HG02973 (cell line): ENCODE results near the gene HS1BP3.

Experiments used
- ATAC-seq: cut with Tn5 transposase; IDR thresholded peaks from one replicate; pipeline ENCODE4 v1.9.1; 2021; ENCODE audit warnings: moderate library complexity; ENCODE audit not compliant: unreplicated experiment

HS1BP3 gene

DNA sequence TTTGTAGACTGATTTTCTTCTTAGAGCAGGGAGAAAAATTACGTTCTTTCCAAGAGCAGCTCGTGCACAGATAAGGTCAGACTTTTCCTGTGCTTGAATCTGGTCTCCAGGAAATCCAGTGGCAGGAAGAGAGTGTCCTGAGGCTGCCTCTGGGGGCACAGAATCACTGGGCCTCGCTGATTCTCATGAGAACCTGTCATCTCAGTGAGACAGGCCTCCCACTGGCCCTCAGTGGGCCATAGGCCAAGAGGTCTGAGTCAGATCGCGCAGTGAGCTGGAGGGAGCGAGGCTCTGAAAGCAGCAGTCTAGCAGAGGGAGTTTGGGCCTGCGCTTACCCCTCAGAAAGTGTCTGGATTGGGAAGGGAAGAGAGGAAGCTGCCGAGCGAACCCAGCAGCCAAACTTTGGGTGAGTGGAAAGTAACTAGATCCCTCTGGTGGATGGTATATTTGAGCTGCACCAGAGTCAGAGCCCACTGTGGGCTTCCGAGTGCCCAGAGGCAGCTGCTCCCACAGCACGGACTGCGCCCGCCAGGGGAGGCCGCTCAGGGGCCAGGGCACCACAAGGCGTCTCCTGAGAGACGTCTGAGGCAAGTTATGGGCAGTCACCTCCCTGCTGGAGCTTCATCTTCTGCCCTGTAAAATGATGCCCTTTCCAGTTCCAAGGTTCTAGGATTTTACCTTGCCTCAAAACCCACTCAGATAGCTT lies 24.2 kb upstream of the HS1BP3 start:
- ATAC-seq: no peak

DNA sequence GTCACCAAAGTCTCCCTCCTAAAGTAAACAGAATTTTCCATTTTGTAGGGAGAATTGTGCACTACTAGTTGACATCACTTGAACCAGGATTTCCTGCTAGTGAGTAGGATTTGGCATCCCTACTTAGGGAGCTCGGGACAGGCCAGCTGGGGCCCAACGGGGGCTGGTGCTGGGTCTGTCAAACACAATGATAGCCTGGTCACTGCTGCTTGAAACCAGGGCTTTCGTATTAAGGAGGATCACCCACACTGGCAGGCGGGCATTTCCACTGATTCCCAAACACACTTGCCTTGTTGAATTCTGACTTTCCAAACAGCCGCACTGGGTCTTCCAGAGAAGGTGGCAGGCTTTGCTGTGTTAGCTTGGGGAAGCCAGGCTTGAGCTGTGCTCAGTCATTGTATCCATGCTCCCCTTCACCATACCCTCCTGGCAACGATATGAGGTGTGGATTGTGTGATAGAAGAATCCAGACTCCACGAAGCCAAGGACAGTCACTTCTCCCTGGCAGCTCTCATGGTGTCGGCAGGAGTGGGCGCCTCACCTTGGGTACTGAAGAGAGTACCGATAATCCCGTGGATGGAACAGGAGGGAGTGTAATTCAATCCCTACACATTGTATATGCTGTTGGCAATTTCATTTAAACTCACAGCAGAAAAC lies 23.5 kb upstream of the HS1BP3 start:
- ATAC-seq: no peak

DNA sequence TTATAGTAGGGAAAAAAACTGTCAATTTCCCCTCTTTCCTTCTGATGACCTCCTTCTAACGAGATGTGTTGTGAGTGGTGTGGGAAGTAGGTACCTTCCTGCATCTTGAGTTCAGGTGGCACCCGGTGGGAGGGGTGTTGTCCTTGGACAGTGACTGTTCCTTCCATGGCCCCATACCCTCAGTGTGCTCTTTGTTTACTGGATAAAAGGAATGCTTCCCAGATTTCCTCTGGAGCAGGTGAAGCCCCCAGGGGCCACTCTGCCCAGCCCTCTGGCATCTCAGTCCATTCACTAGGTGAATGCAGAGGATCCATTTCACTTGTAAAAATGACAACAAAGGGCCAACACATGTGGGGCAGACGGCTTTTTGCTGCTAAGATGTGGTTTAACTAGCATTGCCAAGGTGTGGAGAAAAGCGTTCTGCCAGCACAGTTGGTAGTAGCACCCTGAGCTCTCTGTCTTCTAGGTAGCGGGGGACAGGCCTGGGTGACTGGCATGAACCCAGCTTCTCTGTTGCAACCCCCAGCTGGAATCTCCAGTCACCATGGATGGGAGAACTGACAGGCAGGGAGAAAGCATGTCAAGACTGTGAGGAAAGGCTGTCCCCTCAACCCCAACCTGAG lies 22.9 kb upstream of the HS1BP3 start:
- ATAC-seq: no peak

DNA sequence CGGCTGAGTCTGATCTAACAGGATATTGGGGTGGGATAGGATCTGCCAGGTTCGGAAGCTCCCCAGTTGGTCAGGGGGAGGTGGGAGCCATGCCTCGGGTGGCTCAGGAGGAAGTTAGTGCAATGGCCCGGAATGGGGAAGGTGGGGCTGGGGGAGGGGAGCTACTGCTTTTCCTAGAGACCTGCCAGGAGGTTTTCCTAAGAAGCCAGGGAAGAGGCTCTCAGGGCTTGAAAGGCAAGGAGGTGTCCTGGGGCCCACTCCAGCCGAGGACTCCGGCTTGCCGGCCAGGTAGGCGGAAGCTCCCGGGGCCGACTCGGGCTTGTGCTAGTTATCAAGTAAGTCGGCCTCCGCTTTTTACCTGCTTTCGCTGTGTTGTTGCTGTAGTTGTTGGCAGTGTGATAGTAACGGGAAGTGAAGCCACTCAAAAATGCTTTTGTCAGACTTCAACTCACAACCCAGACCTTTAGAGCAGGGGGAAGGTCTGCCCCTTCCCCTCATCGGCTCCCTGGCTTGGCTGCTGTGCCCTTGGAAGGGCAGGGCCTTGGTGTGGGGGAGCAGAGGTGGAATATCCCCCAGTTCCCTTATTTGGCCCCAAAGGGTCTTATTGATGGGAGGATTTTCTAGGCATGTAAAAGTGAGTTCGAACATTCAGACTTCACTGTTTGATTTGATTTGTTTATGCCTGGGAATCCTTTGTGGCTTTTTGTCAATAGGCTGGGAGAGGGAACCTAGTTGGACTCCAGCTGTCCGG lies 21.5 kb upstream of the HS1BP3 start:
- no peak for ATAC-seq

DNA sequence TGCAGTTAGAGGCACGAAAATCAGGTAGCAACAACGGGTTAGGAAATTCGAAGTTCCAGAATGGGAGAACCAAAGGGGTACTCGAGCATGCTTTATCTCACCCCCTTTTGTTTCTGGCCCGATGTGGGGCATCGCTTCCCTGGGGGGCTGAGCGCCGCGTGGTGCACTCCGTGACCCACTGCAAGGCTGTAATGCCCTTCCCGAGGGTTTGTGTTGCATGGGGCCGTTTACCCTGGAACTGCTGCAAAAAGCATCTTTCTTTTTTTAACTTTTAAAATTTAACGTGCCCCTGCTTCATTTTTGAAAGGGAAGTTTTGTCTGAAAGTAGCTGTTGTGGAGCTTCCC lies 20.8 kb upstream of the HS1BP3 start:
- no peak for ATAC-seq

DNA sequence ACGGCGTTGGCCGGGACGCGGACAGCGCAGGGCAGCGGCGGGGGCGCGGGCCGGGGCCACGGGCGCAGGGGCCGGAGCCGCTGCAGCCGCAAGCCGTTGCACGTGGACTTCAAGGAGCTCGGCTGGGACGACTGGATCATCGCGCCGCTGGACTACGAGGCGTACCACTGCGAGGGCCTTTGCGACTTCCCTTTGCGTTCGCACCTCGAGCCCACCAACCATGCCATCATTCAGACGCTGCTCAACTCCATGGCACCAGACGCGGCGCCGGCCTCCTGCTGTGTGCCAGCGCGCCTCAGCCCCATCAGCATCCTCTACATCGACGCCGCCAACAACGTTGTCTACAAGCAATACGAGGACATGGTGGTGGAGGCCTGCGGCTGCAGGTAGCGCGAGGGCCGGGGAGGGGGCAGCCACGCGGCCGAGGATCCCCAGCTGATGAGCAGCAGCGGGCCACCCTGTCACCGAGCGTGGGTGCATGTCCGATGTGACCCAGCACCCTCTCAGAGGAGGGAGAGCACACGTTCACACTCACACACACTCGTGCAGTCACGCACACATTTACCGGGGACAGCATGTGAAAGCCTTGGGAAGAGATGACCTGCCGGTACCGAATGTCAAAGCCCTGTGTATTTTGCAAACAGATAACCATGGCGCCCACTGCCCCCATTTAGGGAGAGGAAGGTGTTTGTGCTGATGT lies 20.3 kb upstream of the HS1BP3 start:
- no peak for ATAC-seq

DNA sequence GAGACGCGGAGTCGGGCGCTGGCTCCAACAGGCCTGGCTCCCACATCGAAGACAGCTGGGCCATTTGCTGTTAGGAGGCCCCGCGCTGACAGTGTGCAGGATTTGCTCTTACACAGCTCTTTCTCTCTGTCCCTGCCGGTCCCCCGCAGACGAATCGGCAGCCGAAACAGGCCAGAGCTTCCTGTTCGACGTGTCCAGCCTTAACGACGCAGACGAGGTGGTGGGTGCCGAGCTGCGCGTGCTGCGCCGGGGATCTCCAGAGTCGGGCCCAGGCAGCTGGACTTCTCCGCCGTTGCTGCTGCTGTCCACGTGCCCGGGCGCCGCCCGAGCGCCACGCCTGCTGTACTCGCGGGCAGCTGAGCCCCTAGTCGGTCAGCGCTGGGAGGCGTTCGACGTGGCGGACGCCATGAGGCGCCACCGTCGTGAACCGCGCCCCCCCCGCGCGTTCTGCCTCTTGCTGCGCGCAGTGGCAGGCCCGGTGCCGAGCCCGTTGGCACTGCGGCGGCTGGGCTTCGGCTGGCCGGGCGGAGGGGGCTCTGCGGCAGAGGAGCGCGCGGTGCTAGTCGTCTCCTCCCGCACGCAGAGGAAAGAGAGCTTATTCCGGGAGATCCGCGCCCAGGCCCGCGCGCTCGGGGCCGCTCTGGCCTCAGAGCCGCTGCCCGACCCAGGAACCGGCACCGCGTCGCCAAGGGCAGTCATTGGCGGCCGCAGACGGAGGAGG lies 19.6 kb upstream of the HS1BP3 start:
- ATAC-seq: no peak

DNA sequence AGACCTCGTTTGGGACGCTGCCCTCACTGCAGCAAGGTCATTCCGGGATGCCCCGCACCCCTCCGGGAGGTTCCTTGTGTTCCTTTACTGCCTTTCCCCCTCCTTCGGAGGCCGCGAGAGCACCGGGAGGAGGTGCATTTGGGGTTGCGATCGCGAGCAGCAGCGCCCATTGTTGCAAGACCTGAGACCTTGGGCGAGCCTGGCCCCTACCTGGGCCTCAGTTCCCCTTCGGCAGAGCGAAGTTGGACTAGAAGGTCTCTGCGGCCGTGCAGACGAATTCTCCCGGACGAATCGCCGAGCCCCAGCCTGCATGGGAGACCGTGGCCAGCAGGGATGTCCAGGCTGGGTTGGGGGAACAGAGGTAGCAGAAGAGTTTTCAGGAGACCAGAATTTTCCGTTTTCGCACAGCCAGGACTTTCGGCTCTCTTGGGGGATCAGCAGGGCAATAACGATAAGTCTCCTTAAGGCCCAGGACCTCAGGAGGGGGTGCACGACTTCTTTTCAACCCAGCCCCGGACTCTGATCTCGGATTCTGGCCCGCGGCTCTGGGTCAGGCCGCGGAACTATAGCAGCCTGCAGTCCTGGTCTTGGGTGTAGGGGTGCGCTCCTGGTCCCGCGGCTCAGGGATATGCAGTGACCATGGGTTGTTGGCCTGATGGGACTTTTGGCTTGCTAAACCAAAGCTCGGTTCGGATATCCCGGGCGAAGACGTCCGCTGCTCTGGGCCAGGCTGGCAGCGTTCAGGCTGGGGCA lies 18.8 kb upstream of the HS1BP3 start:
- no peak for ATAC-seq

DNA sequence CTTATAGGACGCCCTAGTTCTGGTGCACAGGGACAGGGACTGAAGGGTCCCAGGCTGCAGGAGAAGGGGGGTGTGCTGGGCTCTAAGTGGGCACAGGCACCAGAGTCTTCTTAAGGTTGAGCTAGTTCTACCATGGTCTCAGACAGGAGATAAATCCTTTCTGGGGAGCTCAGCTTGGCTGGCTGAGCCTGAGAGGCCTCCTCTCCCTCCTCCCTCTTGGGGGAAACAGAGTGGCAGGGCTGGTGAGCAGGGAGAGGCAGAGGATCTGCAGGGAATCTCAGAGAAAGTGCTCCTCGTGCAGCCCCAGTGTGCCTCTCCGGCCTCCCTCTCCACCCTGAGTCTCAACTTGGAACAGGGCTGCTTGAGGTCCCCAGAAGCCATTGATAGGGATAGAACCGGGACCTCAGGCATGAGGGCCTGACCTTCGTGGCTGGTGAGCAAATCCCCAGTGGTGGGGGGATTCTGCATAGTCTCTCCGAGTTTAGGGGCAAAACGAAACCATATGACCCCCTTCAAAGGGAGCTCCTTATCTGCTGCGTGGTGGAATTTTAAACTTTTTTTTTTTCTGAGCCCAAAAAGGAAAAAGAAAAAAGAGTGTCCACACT lies 18.1 kb upstream of the HS1BP3 start:
- no peak for ATAC-seq

DNA sequence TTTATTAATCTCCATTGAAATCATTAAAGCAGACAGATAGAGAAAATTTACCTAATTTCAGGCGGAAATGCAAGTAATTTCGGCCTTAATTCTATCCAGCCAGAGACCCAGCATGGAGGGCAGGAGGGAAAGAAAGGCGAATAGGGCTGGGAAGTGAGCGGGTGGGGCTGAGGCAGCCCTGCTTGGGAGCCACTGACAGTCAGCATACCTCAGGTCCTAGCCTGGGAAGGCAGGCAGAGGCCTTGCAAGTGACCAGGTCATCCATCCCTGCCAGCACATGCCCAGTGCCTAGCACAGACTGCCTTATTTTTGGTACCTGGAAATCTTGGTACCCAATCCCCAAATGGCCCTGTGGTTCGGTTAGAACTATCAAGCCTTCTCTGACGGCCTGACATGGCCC lies 17.6 kb upstream of the HS1BP3 start:
- ATAC-seq: no peak

DNA sequence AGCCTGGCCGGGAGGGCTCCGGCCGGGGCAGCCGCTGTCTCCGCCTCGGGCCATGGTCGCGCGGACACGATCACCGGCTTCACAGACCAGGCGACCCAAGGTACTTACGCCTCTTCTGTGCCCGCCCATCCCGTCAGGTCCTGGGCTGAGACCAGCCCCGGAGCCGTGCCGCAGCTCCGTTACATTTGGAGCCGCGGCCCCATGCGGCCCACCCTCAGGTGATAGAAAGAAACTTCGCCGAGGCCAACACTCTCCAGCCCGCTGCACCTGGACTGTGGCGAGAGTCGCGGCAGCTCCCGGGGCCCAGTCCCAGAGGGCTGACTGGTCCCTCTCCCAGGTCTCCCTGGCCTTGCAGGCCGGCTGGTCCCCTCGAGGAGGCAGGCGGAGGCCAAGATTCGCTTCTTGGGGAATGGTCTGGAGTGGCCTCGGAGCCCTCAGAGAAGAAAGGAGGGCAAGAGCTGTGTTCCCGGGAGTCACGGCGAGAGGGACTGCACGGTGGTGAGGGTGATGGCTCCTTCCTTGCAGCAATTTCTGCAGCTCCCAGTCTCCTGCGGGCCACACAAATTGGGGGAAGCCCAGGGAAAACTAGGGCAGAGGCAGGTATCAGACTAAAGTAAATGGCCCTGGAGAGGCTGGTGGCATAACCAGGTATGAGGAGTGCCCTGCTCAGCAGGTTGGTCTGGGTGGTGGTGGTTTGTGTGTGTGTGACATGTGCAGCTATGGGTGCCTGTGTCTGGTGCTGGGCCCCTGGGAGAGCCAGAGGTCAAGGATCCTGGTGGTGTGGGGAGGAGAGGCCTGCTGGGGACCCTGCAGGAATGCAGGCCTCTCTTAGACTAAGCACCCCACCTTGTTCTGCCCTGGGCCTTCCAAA lies 16.9 kb upstream of the HS1BP3 start:
- ATAC-seq: no peak

DNA sequence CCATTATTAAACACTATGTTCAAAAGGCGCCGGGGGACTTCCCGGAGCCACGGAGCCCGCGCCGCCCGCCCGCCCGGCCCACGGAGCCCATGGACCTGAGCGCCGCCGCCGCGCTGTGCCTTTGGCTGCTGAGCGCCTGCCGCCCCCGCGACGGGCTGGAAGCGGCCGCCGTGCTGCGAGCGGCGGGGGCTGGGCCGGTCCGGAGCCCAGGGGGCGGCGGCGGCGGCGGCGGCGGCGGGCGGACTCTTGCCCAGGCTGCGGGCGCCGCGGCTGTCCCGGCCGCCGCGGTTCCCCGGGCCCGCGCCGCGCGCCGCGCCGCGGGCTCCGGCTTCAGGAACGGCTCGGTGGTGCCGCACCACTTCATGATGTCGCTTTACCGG lies 16.2 kb upstream of the HS1BP3 start:
- ATAC-seq: no peak

DNA sequence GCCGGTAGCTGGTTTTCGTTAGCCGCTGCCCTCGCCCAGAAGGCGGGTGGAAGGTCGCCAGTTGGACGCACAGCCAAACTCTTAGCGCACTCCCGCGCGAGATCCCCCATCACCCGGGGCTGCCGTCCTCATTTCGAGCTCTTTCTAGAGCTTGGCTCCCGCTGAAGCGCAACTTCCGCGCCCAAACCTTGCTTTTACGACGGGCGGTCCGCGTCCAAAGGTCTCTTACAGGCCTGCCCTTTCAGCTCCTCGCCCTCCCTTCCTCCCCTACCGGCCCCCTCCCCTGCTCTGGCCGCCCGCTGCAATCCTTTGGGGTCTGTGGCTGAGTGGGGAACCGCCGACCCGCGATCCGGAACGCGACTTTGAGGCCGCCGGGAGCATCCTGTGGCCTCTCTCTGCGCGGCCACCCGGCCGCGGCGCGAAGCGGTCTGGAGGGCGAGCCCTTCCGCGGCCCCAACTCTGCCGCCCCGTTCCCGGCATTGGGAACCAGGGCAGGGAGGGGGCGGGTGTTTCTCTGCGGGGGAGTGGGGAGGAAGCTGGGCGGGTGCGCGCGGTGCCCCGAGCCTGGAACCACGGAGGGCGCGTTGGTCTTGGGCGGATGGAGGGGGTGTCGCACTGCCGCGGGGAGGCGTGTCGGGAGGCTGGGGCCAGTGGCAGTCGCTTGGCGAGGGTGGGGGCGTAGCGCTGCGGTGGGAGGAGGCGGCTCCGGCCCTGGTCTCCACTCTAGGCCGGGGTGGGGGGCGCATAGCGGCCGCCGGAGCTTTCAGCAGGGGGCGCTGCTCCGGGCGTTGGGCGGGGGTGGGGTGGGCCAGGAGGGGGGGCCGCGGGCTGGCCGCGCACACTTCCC lies 15.6 kb upstream of the HS1BP3 start, which contains the start of gene GDF7:
TSS of gene GDF7 (plus strand) at position 841 of the 847 bp plus-strand sequence. CDS start 96 bp downstream, outside the sequence.
- no peak for ATAC-seq

DNA sequence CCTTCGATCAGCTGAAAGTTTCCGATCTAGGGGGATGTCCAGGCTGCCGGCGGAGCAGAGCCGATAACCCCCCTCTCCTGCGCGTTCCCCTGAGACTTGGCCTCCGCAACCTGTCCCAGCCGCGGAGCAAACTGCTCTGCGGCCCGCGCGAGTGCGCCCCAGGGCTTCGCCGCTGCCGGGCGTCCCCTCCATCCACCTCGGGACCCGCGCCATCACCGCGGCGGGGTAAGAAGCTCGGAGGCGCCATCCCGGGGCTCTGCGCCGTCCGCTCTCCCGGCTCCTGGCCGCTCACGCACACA lies 15.1 kb upstream of the HS1BP3 start:
- no peak for ATAC-seq

DNA sequence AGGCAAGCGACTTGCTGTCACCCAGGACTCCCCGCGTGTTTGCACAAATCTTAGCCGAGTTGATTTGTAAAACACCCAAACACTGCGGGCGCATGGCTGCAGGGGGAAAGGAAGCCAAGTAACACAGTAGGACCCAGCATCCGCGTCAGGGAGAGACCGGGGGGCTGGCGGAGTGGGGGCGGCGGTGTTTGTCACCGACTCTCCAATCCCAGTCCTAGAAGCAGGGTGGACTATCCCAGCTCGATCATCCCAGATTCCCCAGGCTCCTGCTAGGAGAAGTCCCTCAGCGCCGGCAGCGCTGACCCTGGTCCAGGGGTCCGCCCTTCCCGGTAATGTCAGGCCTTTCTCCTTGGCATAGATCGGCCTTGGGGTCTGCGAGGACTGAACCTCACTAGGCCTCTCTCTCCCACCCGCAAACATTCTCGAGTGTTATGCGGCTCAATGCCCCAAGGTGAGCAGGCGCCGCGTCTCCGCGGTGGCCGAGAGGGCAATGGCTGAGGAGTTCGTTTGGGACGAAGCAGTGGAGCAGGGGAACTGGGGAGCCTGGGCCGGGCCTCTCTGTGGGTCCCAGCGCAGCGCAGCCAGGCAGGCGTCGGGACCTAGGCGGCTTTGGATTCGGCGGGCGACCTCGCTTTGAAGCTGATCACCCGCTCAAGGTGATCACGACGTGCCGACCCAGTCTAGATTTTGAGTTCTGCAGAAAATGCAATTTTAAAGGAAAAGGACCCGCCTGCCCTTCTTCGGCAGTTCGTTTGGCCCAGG lies 14.5 kb upstream of the HS1BP3 start:
- no peak for ATAC-seq

DNA sequence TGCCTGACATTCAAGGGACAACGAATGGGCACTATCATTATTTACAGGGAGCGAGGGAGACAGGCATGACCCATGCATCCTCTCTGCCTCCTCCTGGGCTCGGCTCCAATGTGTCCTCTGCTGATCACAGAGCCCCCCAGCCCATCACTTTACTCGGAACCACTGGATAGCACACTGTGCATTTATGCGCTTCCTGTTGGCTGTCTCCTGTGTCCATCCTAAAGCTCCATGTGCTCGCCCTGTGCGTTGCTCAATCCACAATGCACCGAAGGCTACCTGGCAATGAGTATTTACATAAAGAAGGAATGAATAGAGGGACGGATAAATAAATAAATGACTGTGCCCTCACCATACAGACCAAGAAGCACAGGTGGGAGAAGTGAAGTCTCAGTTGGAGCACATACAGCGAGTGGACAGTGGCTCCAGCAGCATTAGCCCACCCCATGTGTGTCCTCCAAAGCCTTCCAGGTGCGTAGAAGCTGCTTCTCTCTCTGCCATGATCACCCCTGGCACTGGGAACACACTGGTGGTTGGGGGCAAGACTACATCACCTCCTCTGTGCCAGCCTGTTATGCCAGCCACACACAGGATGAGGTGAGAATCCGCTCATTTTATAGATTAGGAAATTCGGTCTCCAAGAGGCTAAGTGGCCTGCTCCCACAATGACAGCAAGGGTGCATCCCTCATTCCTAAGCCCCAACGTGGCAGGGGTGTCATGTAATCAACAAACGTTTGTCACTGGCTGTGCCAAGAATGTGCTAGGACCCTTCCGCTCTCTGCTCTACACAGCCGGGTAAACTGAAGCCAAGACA lies 13.7 kb upstream of the HS1BP3 start:
- no peak for ATAC-seq
